HepG2 (cell line): ENCODE results near the gene KCNH6. TPM values are rescaled to one million over a fixed set of nuclear protein-coding genes. Genes with fewer than 3 reads are reported as not detected.
A peak's percentile ranks its signal among the peaks of the same experiment; 100 is the strongest.

ENCODE experiments used
- ARID3A ChIP-seq: IDR thresholded peaks from 2 replicates; pipeline ENCODE4 v1.6.1; 2012; ENCODE audit warnings: low read depth, low read length, improper control_type of control experiment
- DRAP1 ChIP-seq: IDR thresholded peaks from 2 replicates; pipeline ENCODE4 v1.6.1; 2016; ENCODE audit warnings: missing genetic modification reagents, missing compliant biosample characterization
- HMG20B ChIP-seq: conservative IDR thresholded peaks from 2 replicates; pipeline ENCODE4 v1.6.1; 2016; ENCODE audit warnings: missing genetic modification reagents, missing compliant biosample characterization
- NFIC ChIP-seq: IDR thresholded peaks from 2 replicates; pipeline ENCODE4 v1.6.1; 2012; ENCODE audit warnings: mild to moderate bottlenecking, low read length, inconsistent platforms
- PAXIP1 ChIP-seq: sonication (generic); formaldehyde crosslinking; conservative IDR thresholded peaks from 2 replicates; pipeline ENCODE4 v1.4.0; 2020; ENCODE audit warnings: mild to moderate bottlenecking, missing genetic modification reagents, moderate library complexity
- SIX4 ChIP-seq: sonication (generic); formaldehyde crosslinking; IDR thresholded peaks from 2 replicates; pipeline ENCODE4 v1.4.0; 2020; ENCODE audit warnings: missing genetic modification reagents
- ZHX2 ChIP-seq, 2 experiments: sonication (generic) in 1 of 2; formaldehyde crosslinking in 1 of 2; IDR thresholded peaks; 2 replicates each; pipeline versions ENCODE4 v1.6.1 to v1.9.0; 2014 to 2022; ENCODE audit warnings: antibody characterized with exemption in 1 of 2, borderline replicate concordance in 1 of 2, inconsistent platforms in 1 of 2, low read depth in 1 of 2, missing genetic modification reagents in 1 of 2
- ZNF414 ChIP-seq: sonication (generic); formaldehyde crosslinking; IDR thresholded peaks from 2 replicates; pipeline ENCODE4 v1.5.0; 2020; ENCODE audit warnings: missing genetic modification reagents
- ZNF740 ChIP-seq: sonication (generic); formaldehyde crosslinking; IDR thresholded peaks from 2 replicates; pipeline ENCODE4 v1.4.0; 2020; ENCODE audit warnings: missing genetic modification reagents
- polyA plus RNA-seq, 8 experiments: library from polyadenylated mRNA; depleted of rRNA in 3 of 8; stranded (reverse) in 7 of 8; unstranded in 1 of 8; fragments of >200 nt; fragmentation: Illumina TruSeq in 4 of 8; extraction: Trizol in 4 of 8; gene quantifications; 2 replicates each; pipeline versions ENCODE4 v1.2.1 to v1.2.3, GENCODE V29; 2011 to 2016; ENCODE audit warnings: low read depth in 4 of 8, missing spikeins in 1 of 8, mixed read lengths in 1 of 8; ENCODE audit not compliant: insufficient read depth in 1 of 8
- total RNA-seq, 5 experiments: library from RNA; depleted of rRNA; stranded (reverse); fragments of >200 nt; fragmentation: Illumina TruSeq; extraction: Trizol; gene quantifications; 2 replicates each; pipeline ENCODE4 v1.2.3, GENCODE V29; 2016; ENCODE audit warnings: low read depth in 1 of 5

The KCNH6 gene
- total and polyA plus RNA-seq, 2 of the 13 experiments (the other 11 are each of a cell fraction or from before 2014, with no cell fraction given), result 0.05 to 0.18 TPM

GRCh38 chr17:63578027-63578768 is 55.0 kb downstream of the KCNH6 start (continued):
- peak; percentile 64; the same call in 1 of the 2 replicates for TF ChIP-seq NFIC
- TF ChIP-seq ZNF740, result no peak
- peak; percentile 49 for TF ChIP-seq DRAP1 (CRISPR knock-in tag)
- peak; percentile 43; the same call in 1 of the 2 replicates for TF ChIP-seq ARID3A
- 0 out of 2 replicates have a peak, but pooled peaks have one; percentile 34 for TF ChIP-seq ZHX2 (IDR thresholded peaks at IDR 0.05; ENCODE audit: low read depth)
- no peak for TF ChIP-seq ZHX2 (CRISPR knock-in tag; IDR thresholded peaks at IDR 0.05; ENCODE audit: borderline replicate concordance)
- TF ChIP-seq HMG20B, result peak; percentile 84; the same call in 1 of the 2 replicates
- TF ChIP-seq SIX4 (CRISPR knock-in tag), result peak; percentile 12; the same call in 1 of the 2 replicates
- peak; percentile 92; the same call in 1 of the 2 replicates for TF ChIP-seq ZNF414 (CRISPR knock-in tag)
- peak; percentile 97 for TF ChIP-seq PAXIP1 (CRISPR knock-in tag)
